HS-5 (cell line): ENCODE results near the gene EIF3I.

Experiments
- DNase-seq: peaks from one replicate; pipeline ENCODE4 v3.0.0-alpha.2; 2012; ENCODE audit warnings: low read depth

Gene EIF3I

DNA sequence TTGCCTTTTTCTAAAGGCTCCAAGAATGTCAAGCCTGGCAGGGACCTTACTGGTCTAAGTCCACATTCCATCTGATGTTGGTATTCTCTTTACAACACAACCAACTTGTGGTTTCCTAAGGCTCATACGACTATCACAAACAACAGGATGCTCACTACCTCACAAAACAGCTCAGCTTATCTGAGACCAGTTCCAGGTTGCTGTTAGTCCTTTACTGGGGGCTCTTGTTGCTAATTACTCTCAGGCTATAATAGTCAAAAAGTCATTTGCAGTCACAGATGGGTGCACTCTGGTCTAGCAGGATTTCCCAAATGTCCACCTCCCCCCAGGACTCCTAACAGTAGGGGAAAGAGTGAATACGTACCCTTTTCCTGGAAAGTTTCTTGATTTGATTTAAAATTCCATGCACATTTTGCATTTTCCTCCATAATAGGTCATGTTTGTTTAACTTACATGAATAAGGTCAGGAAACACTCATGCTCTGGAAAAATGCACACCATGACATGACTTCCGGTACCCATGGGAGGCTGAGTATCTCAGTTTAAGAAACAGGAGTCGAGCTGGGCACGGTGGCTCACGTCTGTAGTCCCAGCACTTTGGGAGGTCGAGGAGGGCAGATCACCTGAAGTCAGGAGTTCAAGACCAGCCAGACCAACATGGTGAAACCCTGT lies 44.8 kb downstream of the EIF3I start:
- DNase-seq, result no peak

DNA sequence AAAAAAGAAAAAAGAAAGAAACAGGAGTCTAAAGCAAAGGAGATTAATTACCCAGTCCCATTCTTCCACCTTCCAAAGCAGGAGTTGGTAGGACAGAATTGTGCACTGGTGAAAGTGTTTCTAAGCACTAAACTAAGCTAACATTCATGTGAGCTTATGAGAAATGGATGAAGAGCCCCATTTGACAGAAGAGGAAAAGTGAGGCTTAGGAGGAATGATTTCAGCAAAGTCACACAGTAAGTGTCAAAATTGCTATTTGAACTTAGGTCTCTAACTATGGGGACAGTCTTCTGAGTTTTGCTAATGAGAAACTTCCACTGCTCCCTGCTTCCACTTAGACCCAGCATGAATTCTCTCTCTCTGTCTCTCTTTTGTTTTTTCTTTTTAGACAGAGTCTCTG lies 47.5 kb downstream of the EIF3I start:
- no peak for DNase-seq

DNA sequence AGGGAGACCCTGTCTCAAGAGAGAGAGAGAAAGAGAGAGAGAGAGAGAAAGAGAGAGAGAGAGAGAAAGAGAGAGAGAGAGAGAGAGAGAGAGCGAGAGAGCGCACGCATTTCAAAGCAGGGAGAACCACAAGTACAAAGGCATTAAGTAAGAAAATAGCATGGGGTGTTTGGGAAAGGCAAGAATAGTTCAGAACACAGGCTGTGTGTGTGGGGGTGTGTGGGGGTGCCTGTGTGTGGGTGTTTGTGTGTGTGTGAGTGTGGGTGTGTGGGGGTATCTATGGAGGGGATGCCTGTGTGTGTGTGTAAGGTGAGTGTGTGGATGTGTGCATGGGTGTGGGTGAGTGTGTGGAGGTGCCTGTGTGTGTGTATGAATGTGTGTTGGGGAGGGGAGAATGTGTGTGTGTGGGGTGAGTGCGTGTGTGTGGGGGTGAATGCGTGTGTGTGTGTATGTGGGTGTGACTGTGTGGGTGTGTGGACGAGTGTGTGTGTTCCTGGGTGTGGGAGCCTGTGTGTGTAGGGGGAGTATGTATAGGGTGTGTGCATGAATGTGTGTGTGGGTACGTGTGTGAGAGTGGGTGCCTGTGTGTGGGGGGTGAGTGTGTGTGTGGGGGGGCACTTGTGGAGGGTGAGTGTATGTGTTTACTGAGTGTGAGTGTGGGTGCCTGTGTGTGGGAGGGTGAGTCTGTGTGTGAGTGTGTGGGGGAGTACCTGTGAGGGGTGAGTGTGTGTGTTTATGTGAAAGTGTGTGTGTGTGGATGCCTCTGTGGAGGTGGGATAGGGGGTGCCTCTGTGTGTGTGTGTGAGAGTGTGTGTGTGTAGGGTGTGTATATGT lies 50.6 kb downstream of the EIF3I start:
- DNase-seq, result no peak

DNA sequence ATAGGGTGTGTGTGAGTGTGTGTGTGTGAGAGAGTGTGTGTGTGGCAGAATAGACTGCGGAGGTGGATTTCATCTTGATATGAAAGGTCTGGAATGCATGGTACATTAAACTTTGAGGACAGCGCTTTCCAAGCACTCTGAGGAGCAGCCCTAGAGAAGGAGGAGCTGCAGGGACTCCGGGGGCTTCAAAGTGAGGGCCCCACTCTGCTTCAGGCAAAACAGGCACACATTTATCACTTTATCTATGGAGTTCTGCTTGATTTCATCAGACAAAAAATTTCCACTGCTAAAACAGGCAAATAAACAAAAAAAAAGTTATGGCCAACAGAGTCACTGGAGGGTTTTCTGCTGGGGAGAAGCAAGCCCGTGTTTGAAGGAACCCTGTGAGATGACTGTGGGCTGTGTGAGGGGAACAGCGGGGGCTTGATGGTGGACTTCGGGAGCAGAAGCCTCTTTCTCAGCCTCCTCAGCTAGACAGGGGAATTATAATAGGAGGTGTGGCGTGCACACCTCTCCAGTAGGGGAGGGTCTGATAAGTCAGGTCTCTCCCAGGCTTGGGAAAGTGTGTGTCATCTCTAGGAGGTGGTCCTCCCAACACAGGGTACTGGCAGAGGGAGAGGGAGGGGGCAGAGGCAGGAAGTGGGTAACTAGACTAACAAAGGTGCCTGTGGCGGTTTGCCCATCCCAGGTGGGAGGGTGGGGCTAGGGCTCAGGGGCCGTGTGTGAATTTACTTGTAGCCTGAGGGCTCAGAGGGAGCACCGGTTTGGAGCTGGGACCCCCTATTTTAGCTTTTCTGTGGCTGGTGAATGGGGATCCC lies 51.4 kb downstream of the EIF3I start:
- no peak for DNase-seq

DNA sequence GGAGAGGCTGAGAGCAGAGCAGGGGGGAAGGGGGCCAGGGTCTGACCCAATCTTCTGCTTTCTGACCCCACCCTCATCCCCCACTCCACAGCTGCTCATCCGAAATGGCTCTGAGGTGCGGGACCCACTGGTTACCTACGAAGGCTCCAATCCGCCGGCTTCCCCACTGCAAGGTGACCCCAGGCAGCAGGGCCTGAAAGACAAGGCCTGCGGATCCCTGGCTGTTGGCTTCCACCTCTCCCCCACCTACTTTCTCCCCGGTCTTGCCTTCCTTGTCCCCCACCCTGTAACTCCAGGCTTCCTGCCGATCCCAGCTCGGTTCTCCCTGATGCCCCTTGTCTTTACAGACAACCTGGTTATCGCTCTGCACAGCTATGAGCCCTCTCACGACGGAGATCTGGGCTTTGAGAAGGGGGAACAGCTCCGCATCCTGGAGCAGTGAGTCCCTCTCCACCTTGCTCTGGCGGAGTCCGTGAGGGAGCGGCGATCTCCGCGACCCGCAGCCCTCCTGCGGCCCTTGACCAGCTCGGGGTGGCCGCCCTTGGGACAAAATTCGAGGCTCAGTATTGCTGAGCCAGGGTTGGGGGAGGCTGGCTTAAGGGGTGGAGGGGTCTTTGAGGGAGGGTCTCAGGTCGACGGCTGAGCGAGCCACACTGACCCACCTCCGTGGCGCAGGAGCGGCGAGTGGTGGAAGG lies 52.6 kb downstream of the EIF3I start:
- no peak for DNase-seq

DNA sequence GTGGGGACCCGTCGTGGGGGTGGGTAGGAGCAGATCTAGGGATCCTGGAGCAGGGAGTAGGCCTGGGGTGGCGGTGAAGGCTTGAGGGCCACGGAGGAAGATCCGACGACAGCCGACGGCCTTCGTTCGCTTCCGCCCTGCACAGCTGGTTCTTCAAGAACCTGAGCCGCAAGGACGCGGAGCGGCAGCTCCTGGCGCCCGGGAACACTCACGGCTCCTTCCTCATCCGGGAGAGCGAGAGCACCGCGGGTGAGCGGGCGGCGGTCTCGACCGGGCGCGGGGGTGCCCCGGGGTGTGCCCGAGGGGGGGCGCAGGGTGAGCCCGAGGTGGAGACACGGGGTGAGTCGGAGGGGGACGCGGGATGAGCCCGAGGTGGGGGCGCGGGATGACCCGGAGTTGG lies 53.2 kb downstream of the EIF3I start:
- DNase-seq, result no peak

DNA sequence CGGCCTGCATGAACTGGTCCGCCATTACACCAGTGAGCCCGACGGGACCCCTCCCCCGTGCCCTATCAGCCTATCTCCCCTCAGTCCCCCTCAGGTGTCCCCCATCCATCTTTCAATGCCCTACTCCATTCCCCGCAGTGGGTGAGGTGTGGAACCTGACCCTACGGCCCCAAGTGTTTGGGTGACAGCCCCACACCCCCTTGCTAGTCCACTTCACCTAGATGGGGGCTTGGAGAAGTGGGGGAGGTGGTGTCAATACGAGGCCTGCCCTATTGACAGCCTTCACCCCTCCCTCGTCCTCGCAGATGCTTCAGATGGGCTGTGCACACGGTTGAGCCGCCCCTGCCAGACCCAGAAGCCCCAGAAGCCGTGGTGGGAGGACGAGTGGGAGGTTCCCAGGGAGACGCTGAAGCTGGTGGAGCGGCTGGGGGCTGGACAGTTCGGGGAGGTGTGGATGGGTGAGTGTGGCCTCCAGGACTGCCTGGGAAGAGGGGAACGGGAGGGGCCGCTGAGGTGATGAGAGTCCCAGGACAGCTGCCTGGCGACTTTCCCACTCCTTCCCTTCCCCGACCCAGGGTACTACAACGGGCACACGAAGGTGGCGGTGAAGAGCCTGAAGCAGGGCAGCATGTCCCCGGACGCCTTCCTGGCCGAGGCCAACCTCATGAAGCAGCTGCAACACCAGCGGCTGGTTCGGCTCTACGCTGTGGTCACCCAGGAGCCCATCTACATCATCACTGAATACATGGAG lies 54.0 kb downstream of the EIF3I start:
- DNase-seq, result no peak
